GM12878 (cell line): Measurements from ENCODE around the gene ADGRB2. TPM values are rescaled to one million over a fixed set of nuclear protein-coding genes. Genes with fewer than 3 reads are reported as not detected.

ENCODE experiments used
- ATAC-seq: fragments of 200-7000 bp; cut with Tn5 transposase; 3 replicates; pipeline ENCODE4 v1.9.1; 2020; ENCODE audit warnings: mild to moderate bottlenecking, moderate library complexity
- BruUV-seq: library from RNA; stranded (reverse); fragments of 400-500 nt; replicated peaks from 2 replicates; lab custom pipeline; 2021; lab: Mats Ljungman, UMichigan
- CTCF ChIA-PET: fragments of 300-600 bp; sonication (Branson Sonifier 250); formaldehyde crosslinking; extraction: SDS; loops from one replicate; lab custom pipeline; 2021; ENCODE audit warnings: inconsistent platforms; lab: Yijun Ruan, JAX
- POLR2A ChIA-PET: fragments of 350-600 bp; formaldehyde crosslinking; extraction: SDS; loops from one replicate; lab custom pipeline; 2021; ENCODE audit warnings: inconsistent platforms; lab: Charles Lee
- RAD21 ChIA-PET: fragments of 300-600 bp; sonication (Branson Sonifier 250); formaldehyde crosslinking; loops from one replicate; lab custom pipeline; 2023; ENCODE audit warnings: antibody characterized with exemption; ENCODE audit not compliant: unreplicated experiment; lab: Charles Lee
- SMC1A ChIA-PET: fragments of 300-600 bp; sonication (Branson Sonifier 250); formaldehyde crosslinking; loops from one replicate; lab custom pipeline; 2023; ENCODE audit not compliant: unreplicated experiment, uncharacterized antibody; lab: Charles Lee
- DNase-seq: peaks from one replicate; pipeline ENCODE4 v3.0.0-alpha.2; 2011; ENCODE audit warnings: low read depth, low spot score
- FAIRE-seq: peaks from 3 replicates; lab custom pipeline; 2011; peaks lifted over from hg19 to GRCh38; lab: Jason Lieb, UNC
- H2AFZ ChIP-seq: 2 replicates; pipeline ENCODE4 v1.6.0; 2011; ENCODE audit warnings: low read depth, low read length, control low read depth; ENCODE audit not compliant: control insufficient read depth
- H3K27ac ChIP-seq: 2 replicates; pipeline ENCODE4 v1.5.1; 2011; ENCODE audit warnings: control low read depth; ENCODE audit not compliant: control insufficient read depth, insufficient read depth
- H3K27me3 ChIP-seq, 2 experiments: replicated peaks in 1 of 2; 2 replicates each; pipeline versions ENCODE4 v1.6.0 to v1.6.1; 2011; ENCODE audit warnings: low read length in 1 of 2; ENCODE audit not compliant: control insufficient read depth in 2 of 2, insufficient read depth in 2 of 2
- H3K36me3 ChIP-seq, 2 experiments: 2 replicates each; pipeline ENCODE4 v1.5.1; 2011; ENCODE audit warnings: low read length in 1 of 2; ENCODE audit not compliant: control insufficient read depth in 2 of 2, insufficient read depth in 2 of 2
- H3K4me1 ChIP-seq: 2 replicates; pipeline ENCODE4 v1.6.1; 2011; ENCODE audit warnings: mild to moderate bottlenecking, low read length, moderate library complexity, mixed read lengths; ENCODE audit not compliant: control insufficient read depth, insufficient read depth
- H3K4me2 ChIP-seq: 2 replicates; pipeline ENCODE4 v1.6.0; 2011; ENCODE audit warnings: control low read depth; ENCODE audit not compliant: control insufficient read depth, insufficient read depth
- H3K4me3 ChIP-seq: fragments of 200-600 bp; sonication (generic); 2 replicates; pipeline ENCODE4 v1.5.1; 2016
- H3K79me2 ChIP-seq: 2 replicates; pipeline ENCODE4 v1.6.0; 2011; ENCODE audit warnings: low read length; ENCODE audit not compliant: control insufficient read depth, insufficient read depth
- H3K9ac ChIP-seq: 2 replicates; pipeline ENCODE4 v1.8.0; 2011; ENCODE audit warnings: low read length, control low read depth, mixed read lengths; ENCODE audit not compliant: control insufficient read depth, insufficient read depth
- H3K9me3 ChIP-seq: replicated peaks from 3 replicates; pipeline ENCODE4 v1.5.1; 2011; ENCODE audit warnings: mild to moderate bottlenecking, low read length; ENCODE audit not compliant: control insufficient read depth, insufficient read depth
- H4K20me1 ChIP-seq: 2 replicates; pipeline ENCODE4 v1.6.0; 2011; ENCODE audit not compliant: control insufficient read depth, insufficient read depth
- ASH2L ChIP-seq: fragments of 300-600, 200-600 bp; sonication (generic); IDR thresholded peaks from 2 replicates; pipeline ENCODE4 v1.6.1; 2017; ENCODE audit warnings: low read depth, mild to moderate bottlenecking, borderline replicate concordance
- KDM1A ChIP-seq: fragments of 200-600 bp; sonication (generic); IDR thresholded peaks from 2 replicates; pipeline ENCODE4 v1.6.1; 2016; ENCODE audit warnings: borderline replicate concordance
- MYC ChIP-seq: IDR thresholded peaks from 2 replicates; pipeline ENCODE4 v1.6.1; 2011; ENCODE audit warnings: mild to moderate bottlenecking, low read length, moderate library complexity, inconsistent platforms; ENCODE audit not compliant: insufficient read depth, insufficient replicate concordance, insufficient read length, severe bottlenecking
- RAD21 ChIP-seq: IDR thresholded peaks from 2 replicates; pipeline ENCODE4 v1.6.1; 2011; ENCODE audit warnings: mild to moderate bottlenecking, low read depth, low read length, moderate library complexity; ENCODE audit not compliant: insufficient read depth
- STAT1 ChIP-seq: fragments of 450-650 bp; conservative IDR thresholded peaks from 2 replicates; pipeline ENCODE4 v1.6.1; 2014; ENCODE audit warnings: antibody characterized with exemption, mild to moderate bottlenecking
- SUPT20H ChIP-seq: IDR thresholded peaks from 2 replicates; pipeline ENCODE4 v1.6.1; 2011; ENCODE audit warnings: low read depth, mild to moderate bottlenecking, low read length, moderate library complexity, borderline replicate concordance; ENCODE audit not compliant: control insufficient read depth
- TCF7 ChIP-seq: IDR thresholded peaks from 2 replicates; pipeline ENCODE4 v1.6.1; 2014; ENCODE audit warnings: antibody characterized with exemption, borderline replicate concordance
- USF1 ChIP-seq: IDR thresholded peaks from 2 replicates; pipeline ENCODE4 v1.6.1; 2011; ENCODE audit warnings: borderline replicate concordance, low read depth, mild to moderate bottlenecking, moderate library complexity, mixed read lengths, low read length; ENCODE audit not compliant: insufficient read depth; ENCODE audit errors: extremely low read length
- ZBTB11 ChIP-seq: fragments of 450-650 bp; formaldehyde crosslinking; IDR thresholded peaks from 2 replicates; pipeline ENCODE4 v1.5.0; 2022; ENCODE audit warnings: mild to moderate bottlenecking, missing genetic modification characterization
- ZBTB33 ChIP-seq: fragments of 450-650 bp; IDR thresholded peaks from 2 replicates; pipeline ENCODE4 v1.6.1; 2017; ENCODE audit warnings: mild to moderate bottlenecking
- WGBS: methylation state at CpG from one replicate; pipeline ENCODE4 v1.1.6; 2016; ENCODE audit warnings: low lambda C conversion rate; ENCODE audit not compliant: insufficient replicate concordance, insufficient coverage; ENCODE audit errors: missing lambda C conversion rate; 5-methylcytosine and 5-hydroxymethylcytosine counted together
- in situ Hi-C: fragments of 300-500 bp; cut with MboI; formaldehyde crosslinking; loops from 9 replicates; pipeline ENCODE4 v1.14.3; 2018; ENCODE audit warnings: mixed read lengths
- intact Hi-C: fragments of 100-400 bp; cut with micrococcal nuclease; formaldehyde crosslinking; loops from one replicate; pipeline ENCODE4 v1.14.2; 2022; ENCODE audit not compliant: unreplicated experiment
- polyA plus RNA-seq, 11 experiments: library from polyadenylated mRNA; depleted of rRNA in 4 of 11; unstranded in 6 of 11; stranded (reverse) in 5 of 11; fragments of >200 nt; fragmentation: Nextera tagmentation in 4 of 11; fragmentation: Illumina TruSeq in 1 of 11; extraction: Ambion mirVana in 4 of 11; extraction: Trizol in 1 of 11; gene quantifications; 1 replicate in 1 of 11; 2 replicates in 10 of 11; pipeline versions ENCODE4 v1.2.1 to v1.2.3, GENCODE V29; 2011 to 2016; ENCODE audit warnings: inconsistent platforms in 2 of 11, missing spikeins in 2 of 11, low read depth in 1 of 11
- total RNA-seq, 4 experiments: library from RNA; depleted of rRNA in 3 of 4; stranded (reverse); fragments of >200 nt in 3 of 4; fragmentation: Illumina TruSeq in 1 of 4; extraction: Trizol in 1 of 4; gene quantifications; 2 replicates each; pipeline versions ENCODE4 v1.2.1 to v1.2.3, GENCODE V29; 2013 to 2021
- TF ChIP-seq, protein P1 (sequence below): IDR thresholded peaks from 2 replicates; pipeline ENCODE4 v1.6.1; 2012; ENCODE audit warnings: mild to moderate bottlenecking, low read depth, low read length

Gene ADGRB2
- total and polyA plus RNA-seq, 10 of the 15 experiments (the other 5 are each of a cell fraction or from before 2014, with no cell fraction given): 0.11 to 0.33 (median 0.18) TPM; not detected in 4

GRCh38 chr1:31677949-31678348 is 86.2 kb downstream of the ADGRB2 start:
- H3K4me2 ChIP-seq: no peak overlapping the region
- no peaks in the 10 kb centered on the region for H3K79me2 ChIP-seq
- H3K4me3 ChIP-seq: no peak overlapping the region
- BruUV-seq: no TSS peak
- 18% methylated on average over 5 of the region's 6 CpGs for WGBS
- no peak for DNase-seq
- FAIRE-seq: no peak
- no peaks in the 10 kb centered on the region for H3K36me3 ChIP-seq
- no peak overlapping the region for H2AFZ ChIP-seq
- POLR2A ChIA-PET: interaction anchor here (0.6 kb wide), 1 partner anchor 101 kb away, joined by 5 read pairs; no protein-coding TSS in a partner anchor
- H3K27me3 ChIP-seq: 0 out of 4 replicates have a peak, but pooled peaks cover 0 to 1% of the 10 kb centered on the region in 2 experiments
- SMC1A ChIA-PET: interaction anchor here (0.9 to 1.3 kb wide), 2 partner anchors 11 to 123 kb away, joined by 3 read pairs; no protein-coding TSS in a partner anchor
- intact Hi-C loops: no loop called here
- no peak for ATAC-seq
- RAD21 ChIA-PET: no interaction called here
- in situ Hi-C loops: no loop called here
- H4K20me1 ChIP-seq: no peaks in the 10 kb centered on the region
- no peaks in the 10 kb centered on the region for H3K9me3 ChIP-seq
- H3K27ac ChIP-seq: no peak overlapping the region
- no peak overlapping the region for H3K9ac ChIP-seq
- CTCF ChIA-PET: interaction anchor here (0.9 to 2.8 kb wide), 5 partner anchors 13 to 283 kb away, joined by 3 to 12 read pairs (median 4); no protein-coding TSS in a partner anchor
- no peaks in the 10 kb centered on the region for H3K4me1 ChIP-seq
- TF ChIP-seq ASH2L (no peak), ZBTB33 (no peak), STAT1 (no peak), MYC (no peak), KDM1A (no peak), USF1 (no peak), SUPT20H (no peak), RAD21 (no peak), ZBTB11 (CRISPR knock-in tag) (no peak), TCF7 (no peak)
- TF ChIP-seq, protein P1, sequence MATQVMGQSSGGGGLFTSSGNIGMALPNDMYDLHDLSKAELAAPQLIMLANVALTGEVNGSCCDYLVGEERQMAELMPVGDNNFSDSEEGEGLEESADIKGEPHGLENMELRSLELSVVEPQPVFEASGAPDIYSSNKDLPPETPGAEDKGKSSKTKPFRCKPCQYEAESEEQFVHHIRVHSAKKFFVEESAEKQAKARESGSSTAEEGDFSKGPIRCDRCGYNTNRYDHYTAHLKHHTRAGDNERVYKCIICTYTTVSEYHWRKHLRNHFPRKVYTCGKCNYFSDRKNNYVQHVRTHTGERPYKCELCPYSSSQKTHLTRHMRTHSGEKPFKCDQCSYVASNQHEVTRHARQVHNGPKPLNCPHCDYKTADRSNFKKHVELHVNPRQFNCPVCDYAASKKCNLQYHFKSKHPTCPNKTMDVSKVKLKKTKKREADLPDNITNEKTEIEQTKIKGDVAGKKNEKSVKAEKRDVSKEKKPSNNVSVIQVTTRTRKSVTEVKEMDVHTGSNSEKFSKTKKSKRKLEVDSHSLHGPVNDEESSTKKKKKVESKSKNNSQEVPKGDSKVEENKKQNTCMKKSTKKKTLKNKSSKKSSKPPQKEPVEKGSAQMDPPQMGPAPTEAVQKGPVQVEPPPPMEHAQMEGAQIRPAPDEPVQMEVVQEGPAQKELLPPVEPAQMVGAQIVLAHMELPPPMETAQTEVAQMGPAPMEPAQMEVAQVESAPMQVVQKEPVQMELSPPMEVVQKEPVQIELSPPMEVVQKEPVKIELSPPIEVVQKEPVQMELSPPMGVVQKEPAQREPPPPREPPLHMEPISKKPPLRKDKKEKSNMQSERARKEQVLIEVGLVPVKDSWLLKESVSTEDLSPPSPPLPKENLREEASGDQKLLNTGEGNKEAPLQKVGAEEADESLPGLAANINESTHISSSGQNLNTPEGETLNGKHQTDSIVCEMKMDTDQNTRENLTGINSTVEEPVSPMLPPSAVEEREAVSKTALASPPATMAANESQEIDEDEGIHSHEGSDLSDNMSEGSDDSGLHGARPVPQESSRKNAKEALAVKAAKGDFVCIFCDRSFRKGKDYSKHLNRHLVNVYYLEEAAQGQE: no peak
